CD4-positive, alpha-beta memory T cell (primary cell): ENCODE measurements around the gene TOPBP1. TPM values are rescaled to one million over a fixed set of nuclear protein-coding genes. Genes with fewer than 3 reads are reported as not detected.
"Not testable (repeated sequence)": the region's sequence is repeated elsewhere in the genome, so short reads cannot be mapped to it uniquely, and the experiment has no call there.

ENCODE experiments used
- CTCF ChIA-PET: fragments of 350-600 bp; sonication (Branson Sonifier 250); formaldehyde crosslinking; loops from one replicate; lab custom pipeline; 2021; ENCODE audit warnings: inconsistent platforms; ENCODE audit not compliant: partially characterized antibody; lab: Charles Lee
- POLR2A ChIA-PET: fragments of 350-600 bp; sonication (Branson Sonifier 250); formaldehyde crosslinking; loops from one replicate; lab custom pipeline; 2021; ENCODE audit not compliant: partially characterized antibody; lab: Charles Lee
- DNase-seq, 5 donors: peaks; one replicate each; pipeline versions ENCODE4 v3.0.0 to v3.0.0-alpha.2; 2020 to 2022; ENCODE audit warnings: mixed read lengths in 1 of 5
- H3K27ac ChIP-seq: one replicate; pipeline ENCODE4 v1.7.0; 2013; ENCODE audit warnings: low read depth, low read length
- H3K27me3 ChIP-seq: 2 replicates; pipeline ENCODE4 v1.7.0; 2013; ENCODE audit warnings: mild to moderate bottlenecking, low read length, moderate library complexity; ENCODE audit not compliant: insufficient read depth
- H3K36me3 ChIP-seq: 2 replicates; pipeline ENCODE4 v1.7.0; 2013; ENCODE audit warnings: mild to moderate bottlenecking, low read length, moderate library complexity; ENCODE audit not compliant: insufficient read depth
- H3K4me1 ChIP-seq: 2 replicates; pipeline ENCODE4 v1.7.0; 2013; ENCODE audit warnings: mild to moderate bottlenecking, low read length, moderate library complexity; ENCODE audit not compliant: insufficient read depth
- H3K4me3 ChIP-seq, 2 donors: one replicate each; pipeline ENCODE4 v1.7.0; 2013; ENCODE audit warnings: low read length in 2 of 2, mild to moderate bottlenecking in 1 of 2
- H3K9me3 ChIP-seq, 2 donors: one replicate each; pipeline ENCODE4 v1.7.0; 2013; ENCODE audit warnings: low read length in 2 of 2, control low read depth in 1 of 2; ENCODE audit not compliant: control insufficient read depth in 1 of 2
- H3K27ac Mint-ChIP-seq, 7 donors: one replicate each; pipeline ENCODE4 v1.8.0; 2020 to 2021; ENCODE audit warnings: mixed read lengths in 7 of 7, mild to moderate bottlenecking in 6 of 7, inconsistent platforms in 3 of 7, moderate library complexity in 3 of 7
- H3K27me3 Mint-ChIP-seq, 2 donors: one replicate each; pipeline ENCODE4 v1.8.0; 2020 to 2021; ENCODE audit warnings: mixed read lengths in 2 of 2
- H3K36me3 Mint-ChIP-seq, 2 donors: one replicate each; pipeline ENCODE4 v1.8.0; 2020 to 2021; ENCODE audit warnings: mixed read lengths in 2 of 2, inconsistent platforms in 1 of 2, mild to moderate bottlenecking in 1 of 2
- H3K4me1 Mint-ChIP-seq, 4 donors: one replicate each; pipeline ENCODE4 v1.8.0; 2020 to 2021; ENCODE audit warnings: mixed read lengths in 4 of 4, mild to moderate bottlenecking in 1 of 4
- H3K4me3 Mint-ChIP-seq, 8 donors: one replicate each; pipeline ENCODE4 v1.8.0; 2020 to 2021; ENCODE audit warnings: mixed read lengths in 8 of 8, mild to moderate bottlenecking in 7 of 8, moderate library complexity in 6 of 8, inconsistent platforms in 3 of 8
- H3K9me3 Mint-ChIP-seq, 8 donors: one replicate each; pipeline ENCODE4 v1.8.0; 2020 to 2021; ENCODE audit warnings: mixed read lengths in 8 of 8, mild to moderate bottlenecking in 5 of 8, inconsistent platforms in 3 of 8, moderate library complexity in 1 of 8
- intact Hi-C: fragments of 100-400 bp; cut with micrococcal nuclease; formaldehyde crosslinking; loops from one replicate; pipeline ENCODE4 v1.15.1; 2023
- polyA plus RNA-seq, 2 donors: library from polyadenylated mRNA; unstranded; fragments of 300-500 nt; fragmentation: Illumina TruSeq; gene quantifications; one replicate each; pipeline ENCODE4 v1.2.3, GENCODE V29; 2021
- total RNA-seq, 2 experiments: library from RNA; stranded (reverse); gene quantifications; one replicate each; pipeline ENCODE4 v1.2.3, GENCODE V29; 2021

TOPBP1 gene
- total and polyA plus RNA-seq, 4 experiments from 2014 or later = 6.1 to 43.2 (median 27.5) TPM

DNA sequence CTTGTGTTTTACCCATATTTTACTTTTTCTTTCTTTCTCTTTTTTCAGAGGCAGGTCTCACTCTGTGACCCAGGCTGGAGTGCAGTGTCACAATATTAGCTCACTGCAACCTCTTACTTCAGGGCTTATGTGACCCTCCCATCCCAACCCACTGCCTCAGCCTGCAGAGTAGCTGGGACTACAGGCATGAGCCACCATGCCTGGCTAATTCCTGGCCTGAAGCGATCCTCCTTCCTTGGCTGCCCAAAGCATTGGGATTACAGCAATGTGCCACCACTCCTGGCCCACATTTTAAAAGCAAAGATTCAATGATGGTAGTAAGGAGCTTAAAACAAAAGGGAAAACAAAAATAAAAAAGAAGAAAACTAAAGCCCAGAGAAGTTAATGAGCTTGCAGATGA, 99.4 kb downstream of the TOPBP1 start:
- no peak overlapping the region for H3K27ac Mint-ChIP-seq
- H3K4me3 Mint-ChIP-seq = no peak overlapping the region
- Histone ChIP-seq H3K27me3 (no peaks in the 10 kb centered on the region), H3K9me3 (no peaks in the 10 kb centered on the region), H3K4me3 (no peak overlapping the region), H3K36me3 (no peaks in the 10 kb centered on the region), H3K4me1 (no peaks in the 10 kb centered on the region), H3K27ac (no peak overlapping the region)
- peaks cover 0 to 7% of the 10 kb centered on the region in 2 donors for H3K36me3 Mint-ChIP-seq
- ChIA-PET POLR2A (interaction anchor here (3.9 kb wide), 1 partner anchor 10 kb away, joined by 17 read pairs; the partner anchor contains the start of gene CDV3), CTCF (interaction anchor here (0.6 to 2.3 kb wide), 2 partner anchors 10 to 86 kb away, joined by 3 to 10 read pairs; no protein-coding TSS in a partner anchor)
- H3K4me1 Mint-ChIP-seq = no peaks in the 10 kb centered on the region
- intact Hi-C loops = no loop called here
- H3K9me3 Mint-ChIP-seq = peaks cover 0 to 11% (median under 1%) of the 10 kb centered on the region in 8 donors
- no peaks in the 10 kb centered on the region for H3K27me3 Mint-ChIP-seq
- DNase-seq = no peak

GRCh38 chr3:133561679-133562078, 100.1 kb downstream of the TOPBP1 start:
- peaks cover 0 to 7% of the 10 kb centered on the region in 2 donors for H3K36me3 Mint-ChIP-seq
- H3K27ac Mint-ChIP-seq = no peak overlapping the region
- Histone ChIP-seq H3K36me3 (no peaks in the 10 kb centered on the region), H3K27me3 (no peaks in the 10 kb centered on the region), H3K9me3 (no peaks in the 10 kb centered on the region), H3K4me3 (no peak overlapping the region), H3K27ac (no peak overlapping the region), H3K4me1 (no peaks in the 10 kb centered on the region)
- no peak overlapping the region for H3K4me3 Mint-ChIP-seq
- POLR2A ChIA-PET = interaction anchor here (3.9 kb wide), 1 partner anchor 11 kb away, joined by 17 read pairs; the partner anchor contains the start of gene CDV3
- H3K9me3 Mint-ChIP-seq = peaks cover 0 to 11% (median under 1%) of the 10 kb centered on the region in 8 donors
- H3K27me3 Mint-ChIP-seq = no peaks in the 10 kb centered on the region
- no peak for DNase-seq
- H3K4me1 Mint-ChIP-seq = no peaks in the 10 kb centered on the region
- CTCF ChIA-PET = interaction anchor here (0.7 kb wide), 1 partner anchor 9 kb away, joined by 4 read pairs; no protein-coding TSS in a partner anchor
- intact Hi-C loops = no loop called here

DNA sequence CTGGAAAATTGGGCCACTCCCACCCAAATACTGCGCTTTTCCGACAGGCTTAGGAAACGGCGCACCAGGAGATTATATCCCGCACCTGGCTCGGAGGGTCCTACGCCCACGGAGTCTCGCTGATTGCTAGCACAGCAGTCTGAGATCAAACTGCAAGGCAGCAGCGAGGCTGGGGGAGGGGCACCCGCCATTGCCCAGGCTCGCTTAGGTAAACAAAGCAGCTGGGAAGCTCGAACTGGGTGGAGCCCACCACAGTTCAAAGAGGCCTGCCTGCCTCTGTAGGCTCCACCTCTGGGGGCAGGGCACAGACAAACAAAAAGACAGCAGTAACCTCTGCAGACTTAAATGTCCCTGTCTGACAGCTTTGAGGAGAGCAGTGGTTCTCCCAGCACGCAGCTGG, 110.2 kb downstream of the TOPBP1 start:
- H3K9me3 ChIP-seq, POLR2A ChIA-PET, intact Hi-C loops, H3K4me3 Mint-ChIP-seq, H3K9me3 Mint-ChIP-seq, H3K27ac Mint-ChIP-seq, H3K27me3 ChIP-seq, H3K36me3 Mint-ChIP-seq, H3K27ac ChIP-seq, H3K4me1 Mint-ChIP-seq, H3K36me3 ChIP-seq, DNase-seq, H3K4me1 ChIP-seq, H3K27me3 Mint-ChIP-seq, H3K4me3 ChIP-seq: not testable (repeated sequence)
- CTCF ChIA-PET = interaction anchor here (0.7 kb wide), 1 partner anchor 1145 kb away, joined by 3 read pairs; no protein-coding TSS in a partner anchor

Other genes with a start within 250 kb of the TOPBP1 start
- 100 to 1,000 TPM; 208 to 212 TPM for gene CDV3, start 88.3 kb downstream of the TOPBP1 start, total RNA-seq
- 10 to 100 TPM; 33.5 to 80.5 TPM for gene CDV3, start 88.3 kb downstream of the TOPBP1 start, polyA plus RNA-seq
- under 1 TPM; 0.25 to 0.38 TPM for gene TF, start 84.5 kb upstream of the TOPBP1 start, total RNA-seq
- gene TF, start 84.5 kb upstream of the TOPBP1 start, polyA plus RNA-seq = not detected
- 10 to 100 TPM; 45.6 to 49.8 TPM for gene SRPRB, start 143.9 kb upstream of the TOPBP1 start, total RNA-seq
- 10 to 100 TPM; 55.1 to 57.4 TPM for gene SRPRB, start 143.9 kb upstream of the TOPBP1 start, polyA plus RNA-seq
- gene RAB6B, start 233.9 kb upstream of the TOPBP1 start, total RNA-seq = 1 to 10 TPM in 1 of 2 experiments, under 1 TPM in 1; 0.55 to 1.8 TPM
- gene RAB6B, start 233.9 kb upstream of the TOPBP1 start, polyA plus RNA-seq = under 1 TPM; 0.34 to 0.37 TPM